Middle frontal gyrus (tissue), 1 donor: ENCODE measurements around the gene ANO2.
"Not testable (repeated sequence)": the region's sequence is repeated elsewhere in the genome, so short reads cannot be mapped to it uniquely, and the experiment has no call there.

ENCODE experiments used
- DNase-seq: peaks from one replicate; pipeline ENCODE4 v3.0.0-alpha.2; 2015; ENCODE audit warnings: low spot score; ENCODE audit errors: extremely low spot score

Gene ANO2

DNA sequence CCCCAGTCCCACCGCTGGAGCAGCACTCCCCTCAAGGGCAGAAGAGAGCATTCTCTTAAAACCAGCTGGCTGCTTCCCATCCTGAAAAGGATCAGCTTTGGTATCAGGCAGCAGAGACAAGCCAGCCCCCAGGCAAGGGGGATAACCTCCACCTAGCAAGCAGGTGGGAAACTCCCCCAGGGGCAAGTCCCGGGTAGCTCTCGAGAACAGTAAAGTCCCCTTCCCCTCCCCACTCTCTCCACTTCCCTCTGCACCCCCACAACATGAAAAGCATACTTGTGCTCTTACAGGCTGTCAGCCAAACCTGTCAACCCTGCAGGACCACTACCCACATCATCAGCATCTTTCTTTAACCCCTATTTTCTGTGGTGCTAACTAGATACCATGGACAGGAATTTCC lies 259.1 kb downstream of the ANO2 start:
- DNase-seq = no peak

DNA sequence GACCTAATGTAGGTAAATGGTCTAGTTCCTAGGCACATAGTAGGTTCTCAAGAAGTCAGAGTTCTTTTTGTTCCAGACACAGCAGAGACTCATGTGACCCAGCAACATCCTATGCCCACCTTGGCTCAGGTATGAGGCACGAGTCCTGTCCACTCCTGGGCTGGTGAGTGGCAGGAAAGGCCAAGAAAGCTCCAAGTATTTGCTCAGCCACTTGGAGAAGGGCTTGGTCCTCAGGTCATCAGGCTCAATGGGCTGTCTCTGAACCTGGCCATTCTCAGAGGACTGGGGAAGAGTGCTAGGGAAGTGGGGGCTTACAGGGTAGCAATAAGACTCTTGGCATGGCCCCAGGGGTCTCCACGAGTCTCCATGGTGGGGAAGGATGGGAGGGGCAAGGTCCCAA lies 260.1 kb downstream of the ANO2 start:
- DNase-seq = no peak

DNA sequence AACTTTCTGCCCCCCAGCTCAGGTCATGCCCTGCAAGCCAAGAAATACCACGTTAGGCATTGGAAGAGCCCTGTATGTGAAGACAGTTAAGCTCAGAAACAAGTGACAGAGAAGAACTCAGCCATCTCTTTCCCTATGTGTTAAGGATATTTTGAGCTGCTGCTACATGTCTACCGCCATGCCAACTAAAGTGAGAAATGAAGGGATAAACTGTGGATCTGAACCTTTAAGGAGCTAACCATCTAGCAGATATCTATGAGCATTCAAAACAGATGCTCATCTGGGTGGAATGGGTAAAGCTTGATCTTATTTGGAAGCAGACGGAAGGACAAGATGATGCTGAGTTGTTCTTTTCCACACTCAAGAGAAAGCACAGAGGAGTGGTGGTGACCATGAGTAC lies 262.5 kb downstream of the ANO2 start:
- no peak for DNase-seq

DNA sequence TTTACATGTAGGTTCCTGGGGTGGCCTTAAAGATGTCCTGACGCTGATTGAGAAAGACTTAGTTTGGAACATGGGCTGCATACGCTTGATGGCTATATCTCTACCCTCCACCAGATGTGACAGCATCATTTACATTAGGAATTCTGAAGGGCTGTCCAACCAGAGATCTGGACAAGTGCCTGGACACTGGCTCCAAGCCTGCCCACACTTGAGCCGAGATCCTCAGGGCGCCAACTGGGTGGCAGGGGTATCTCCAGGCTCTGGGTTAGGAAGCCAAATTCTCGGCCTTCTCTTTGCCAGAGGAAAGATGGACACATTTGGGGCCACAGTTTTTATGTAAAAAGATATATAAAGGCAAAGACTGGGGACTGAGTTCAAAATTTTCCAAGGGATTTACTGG lies 266.9 kb downstream of the ANO2 start:
- no peak for DNase-seq

DNA sequence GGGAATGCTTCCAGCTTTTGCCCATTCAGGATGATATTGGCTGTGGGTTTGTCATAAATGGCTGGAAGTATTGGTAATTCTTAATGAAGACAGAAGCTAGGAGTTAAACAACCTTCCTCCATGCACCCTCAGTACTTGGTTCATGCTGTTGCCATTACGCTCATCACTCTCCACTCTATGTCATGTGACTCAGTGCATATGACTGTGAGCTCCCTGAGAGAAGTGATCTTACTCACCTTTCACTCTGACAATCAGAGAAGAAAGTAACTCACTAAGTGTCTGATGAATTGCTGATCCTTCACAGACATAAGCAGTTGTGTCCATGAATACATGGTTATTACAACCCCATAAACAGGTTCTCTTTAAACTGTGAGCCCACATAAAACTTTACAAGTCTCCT lies 275.4 kb downstream of the ANO2 start:
- DNase-seq = not testable (repeated sequence)

DNA sequence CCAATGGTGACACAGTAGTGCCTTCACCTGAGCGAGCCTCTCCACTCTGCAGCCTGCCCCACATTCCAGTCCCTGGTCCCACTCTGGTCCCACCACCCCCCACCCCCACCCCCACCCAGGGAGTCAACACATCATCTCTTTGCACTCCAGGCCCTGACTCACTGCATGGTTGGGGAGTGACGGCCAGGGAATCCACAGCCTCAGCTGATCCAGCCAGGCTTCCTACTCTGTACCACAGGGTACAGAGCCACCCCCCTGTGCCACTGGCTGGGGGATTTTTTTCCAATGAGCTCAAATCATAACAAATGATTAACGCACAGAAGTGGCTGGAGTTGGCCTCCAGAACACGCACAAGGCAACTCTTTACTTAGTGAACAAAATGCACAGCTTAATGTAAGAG lies 279.4 kb downstream of the ANO2 start:
- no peak for DNase-seq

DNA sequence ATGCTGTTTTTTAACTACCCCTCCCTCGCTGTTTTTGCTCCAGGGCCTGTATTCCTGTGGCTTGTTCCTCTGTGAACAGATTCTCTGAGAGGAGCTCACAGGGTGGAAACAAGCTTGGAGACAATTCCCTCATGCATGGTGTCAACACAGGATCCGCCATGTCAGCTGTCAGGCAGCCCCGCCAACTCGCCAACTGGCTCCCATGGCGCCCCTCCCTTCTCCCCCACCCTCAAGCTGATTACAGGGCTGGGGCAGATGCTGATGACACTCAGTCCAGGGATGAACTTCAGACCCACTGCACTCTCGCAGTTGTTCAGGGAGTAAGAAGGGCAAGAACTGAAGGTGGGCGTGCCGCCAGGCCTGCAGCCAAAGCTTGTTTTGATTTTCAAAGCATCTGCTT lies 283.2 kb downstream of the ANO2 start:
- DNase-seq = no peak

DNA sequence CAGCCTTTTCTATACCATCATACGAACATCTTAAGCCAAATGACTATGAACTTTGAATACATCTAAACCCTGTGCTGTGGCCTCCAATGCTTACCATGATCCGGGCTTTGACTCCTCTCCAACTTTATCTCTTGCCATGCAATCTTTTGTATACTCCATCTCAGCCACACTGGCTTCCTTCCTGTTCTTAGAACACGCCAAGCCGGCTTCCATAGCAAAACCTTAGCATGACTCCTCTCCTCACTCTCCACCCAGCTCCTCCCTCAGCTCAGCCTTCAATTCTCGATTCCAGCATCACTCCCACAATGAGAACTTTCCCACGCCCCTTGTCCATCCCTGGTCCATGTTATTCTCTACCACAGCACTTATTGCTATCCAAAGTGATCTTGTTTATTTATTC lies 284.8 kb downstream of the ANO2 start:
- no peak for DNase-seq

DNA sequence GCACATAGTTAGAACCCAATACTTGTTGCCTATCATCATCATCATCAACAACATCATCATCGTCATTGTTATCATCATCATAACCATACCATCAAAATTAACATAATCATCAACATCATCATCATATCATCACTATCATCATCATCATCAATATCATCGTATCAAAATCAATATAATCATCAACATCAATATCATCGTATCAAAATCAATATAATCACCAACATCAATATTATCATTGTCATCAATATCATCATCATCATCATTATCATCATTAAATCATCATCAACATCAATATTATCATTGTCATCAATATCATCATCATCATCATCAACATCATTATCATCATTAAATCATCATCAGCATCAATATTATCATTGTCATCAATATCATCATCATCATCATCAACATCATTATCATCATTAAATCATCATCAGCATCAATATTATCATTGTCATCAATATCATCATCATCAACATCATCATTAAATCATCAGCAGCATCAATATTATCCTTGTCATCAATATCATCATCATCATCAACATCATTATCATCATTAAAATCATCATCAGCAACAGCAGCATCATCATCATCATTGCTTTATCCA lies 286.6 kb downstream of the ANO2 start:
- not testable (repeated sequence) for DNase-seq

DNA sequence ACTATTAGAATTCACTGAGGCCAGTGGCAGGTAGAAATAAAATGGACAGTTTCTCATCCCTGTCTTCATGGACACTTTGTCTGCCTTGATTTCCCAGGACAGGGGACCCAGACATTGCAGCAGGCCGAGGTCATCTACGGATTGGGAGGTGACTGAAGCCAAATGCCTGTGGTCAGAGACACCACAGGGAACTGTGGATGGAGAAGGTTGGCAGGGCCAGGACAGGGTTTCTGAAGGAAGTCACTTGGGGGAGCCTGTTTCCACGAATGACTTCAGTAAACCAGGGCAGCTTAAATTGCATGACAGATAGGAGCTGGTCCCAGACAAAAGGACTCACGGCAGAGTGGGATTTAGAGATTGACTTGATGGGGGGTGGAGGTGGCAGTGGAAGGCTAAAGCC lies 288.2 kb downstream of the ANO2 start:
- no peak for DNase-seq

DNA sequence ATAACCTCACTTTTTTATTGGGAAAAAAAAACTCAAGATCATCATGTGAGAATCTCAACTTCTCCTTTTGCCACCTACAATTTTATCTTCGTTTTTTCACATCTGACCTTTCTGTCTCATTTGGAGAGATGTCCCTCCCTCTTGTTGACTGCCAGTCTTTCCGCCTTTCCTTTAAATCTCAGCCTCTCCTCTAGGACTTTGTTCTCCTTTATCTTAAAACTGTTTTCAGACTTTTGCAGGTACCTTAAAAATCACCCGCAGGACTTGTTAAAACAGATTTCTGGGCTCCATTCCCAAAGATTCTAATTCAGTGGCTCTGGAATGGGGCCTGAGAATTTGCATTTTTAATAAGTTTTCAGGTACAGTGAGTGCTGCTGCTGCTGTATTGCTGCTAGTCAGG lies 289.9 kb downstream of the ANO2 start:
- no peak for DNase-seq

DNA sequence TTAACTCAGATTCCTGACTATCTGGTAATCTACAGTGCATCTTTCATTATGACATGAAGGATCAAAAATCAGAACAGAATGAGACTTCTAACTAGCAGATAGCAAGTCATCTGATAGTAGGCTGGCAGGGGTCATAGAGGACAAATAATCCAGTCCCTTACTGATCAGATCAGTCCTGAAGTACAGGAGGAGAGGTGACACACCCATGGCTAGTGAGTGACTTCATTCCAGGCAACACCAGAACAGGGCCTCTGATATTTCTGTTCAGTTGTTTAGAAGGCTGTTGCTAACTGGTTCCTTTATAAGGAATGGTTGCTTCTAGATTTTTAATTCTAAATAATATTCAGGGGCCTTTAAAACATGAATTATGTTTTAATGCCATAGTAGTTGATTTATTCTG lies 291.0 kb downstream of the ANO2 start:
- no peak for DNase-seq

DNA sequence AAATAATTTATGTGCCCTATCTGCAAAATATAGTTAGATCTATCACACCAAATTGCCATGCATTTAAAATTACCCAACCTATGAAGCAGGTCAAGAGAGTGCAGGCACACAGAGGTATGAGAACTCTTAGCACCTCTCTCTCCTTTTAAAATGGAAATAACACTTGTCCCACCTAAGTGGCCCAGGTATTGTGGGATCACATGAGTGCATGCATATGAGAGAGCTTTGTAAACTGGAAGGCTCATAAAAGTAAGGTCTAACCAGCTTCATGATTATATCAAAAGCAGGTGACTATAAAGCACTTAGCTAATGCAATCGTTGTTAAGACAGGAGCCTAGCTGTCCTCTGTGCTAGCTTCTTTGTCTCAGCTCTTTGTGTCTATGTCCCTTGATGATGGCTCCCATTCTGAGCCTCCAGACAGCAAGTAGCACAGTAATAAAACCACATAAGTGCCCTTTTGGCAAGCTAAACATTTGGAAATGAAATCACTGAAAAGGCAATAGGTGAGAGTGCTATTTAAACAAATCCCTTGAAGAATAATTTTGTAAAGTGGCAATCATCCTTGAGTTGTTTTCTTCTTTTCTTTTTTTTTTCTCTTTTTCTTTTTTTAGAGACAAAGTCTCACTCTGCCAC lies 294.1 kb downstream of the ANO2 start:
- DNase-seq = no peak

DNA sequence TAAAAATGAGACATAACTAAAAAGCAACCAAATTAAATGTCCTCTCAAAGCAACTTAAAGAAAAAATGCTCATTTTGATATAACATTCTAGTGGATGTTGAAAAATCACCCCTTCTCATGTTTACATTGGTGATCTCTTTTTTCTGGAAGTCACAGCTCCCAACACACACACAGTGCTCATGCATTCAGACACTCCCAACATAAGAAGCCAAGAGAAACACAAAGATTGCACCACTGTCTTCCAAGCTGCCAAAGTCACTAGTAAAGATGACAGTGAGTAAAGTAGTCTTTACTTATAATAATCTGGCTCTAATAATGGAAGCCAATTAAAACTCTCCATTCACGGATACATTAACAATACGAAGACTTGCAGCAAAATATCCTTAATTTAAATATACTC lies 294.8 kb downstream of the ANO2 start:
- no peak for DNase-seq

DNA sequence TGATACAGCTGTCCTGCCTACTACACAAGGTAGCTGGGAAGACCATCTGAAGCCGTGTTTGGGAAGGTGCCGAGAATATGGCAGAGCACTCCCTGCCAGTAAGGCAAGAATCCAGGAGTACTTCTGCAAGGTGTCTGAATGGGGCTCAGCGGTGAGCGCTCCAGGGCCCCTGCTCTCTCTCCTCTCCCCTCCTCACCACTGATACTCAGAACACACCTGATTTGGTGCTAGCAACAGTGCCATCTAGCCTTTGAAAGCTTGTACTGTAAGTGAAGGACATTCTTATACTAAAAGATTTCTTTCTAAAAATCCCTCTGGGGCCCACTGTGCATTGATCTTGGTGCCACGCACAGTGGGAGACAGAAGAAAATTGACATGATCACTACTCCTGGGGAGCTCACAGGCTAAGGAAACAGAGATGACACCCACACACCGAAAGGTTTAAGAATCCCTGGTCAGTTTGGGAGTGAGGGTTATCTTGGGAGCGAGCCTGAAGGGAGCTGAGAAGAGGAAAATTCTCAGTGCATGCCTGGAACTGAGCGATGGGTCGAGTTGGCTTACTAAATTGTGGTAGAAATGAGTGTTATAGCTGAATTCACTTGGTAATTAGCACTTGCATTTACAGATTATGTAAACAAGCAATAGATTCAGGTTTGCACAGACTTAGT lies 296.2 kb downstream of the ANO2 start:
- no peak for DNase-seq

DNA sequence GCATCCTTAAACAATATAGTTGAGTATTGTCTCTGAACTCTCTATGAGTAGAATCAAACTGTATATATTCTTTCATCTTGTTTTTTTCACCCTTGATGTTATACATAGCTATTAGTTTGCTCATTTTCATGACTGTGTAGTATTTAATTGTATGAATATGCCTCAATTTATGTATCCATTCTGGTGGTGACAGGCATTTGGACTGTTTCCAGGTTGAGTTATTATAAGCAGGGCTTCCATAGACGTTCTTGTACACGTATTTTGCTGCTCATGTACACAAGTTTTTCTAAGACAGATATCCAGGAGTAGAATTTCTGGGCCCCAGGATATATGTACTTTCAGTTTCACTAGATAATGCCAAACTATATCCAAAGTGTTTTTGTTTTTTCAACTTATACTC lies 301.8 kb downstream of the ANO2 start:
- no peak for DNase-seq

DNA sequence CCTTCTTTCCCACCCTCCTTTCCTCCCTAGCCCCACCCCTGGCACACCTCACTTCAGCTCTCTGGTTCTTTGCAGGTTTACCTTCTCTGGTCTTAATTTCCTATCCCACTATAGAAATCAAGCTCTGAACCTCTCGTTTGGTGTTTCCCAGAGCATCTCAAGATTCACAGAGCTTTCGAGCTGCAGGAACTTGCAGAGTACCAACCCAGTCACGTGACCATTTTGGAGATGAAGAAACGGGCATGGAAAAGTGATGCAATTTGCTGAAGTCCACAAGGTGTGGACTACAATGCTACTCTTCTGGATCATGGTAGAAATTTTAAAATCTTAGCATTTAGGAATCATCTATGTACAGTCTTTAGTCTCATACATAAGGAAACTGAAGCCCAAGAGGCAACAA lies 307.4 kb downstream of the ANO2 start:
- no peak for DNase-seq

DNA sequence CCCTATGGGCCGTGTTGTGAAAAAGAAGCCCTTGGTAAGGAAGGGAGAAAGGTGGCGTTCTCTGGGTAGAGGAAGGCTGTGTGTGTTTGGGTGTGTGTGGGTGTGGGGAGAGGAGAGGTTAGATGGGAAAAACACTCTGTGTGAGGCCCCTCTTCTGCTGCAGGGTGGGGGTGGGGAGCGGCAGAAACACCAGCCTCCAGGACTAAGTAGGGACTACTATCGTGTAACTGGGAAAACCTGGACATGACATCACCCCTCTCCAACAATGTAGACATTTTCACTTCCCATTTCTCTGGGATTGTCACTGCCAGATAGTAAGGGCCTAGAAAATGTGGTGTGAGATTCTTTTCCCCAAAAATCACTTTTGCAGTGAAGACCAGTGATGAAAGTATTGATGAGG lies 308.2 kb downstream of the ANO2 start:
- DNase-seq = no peak

DNA sequence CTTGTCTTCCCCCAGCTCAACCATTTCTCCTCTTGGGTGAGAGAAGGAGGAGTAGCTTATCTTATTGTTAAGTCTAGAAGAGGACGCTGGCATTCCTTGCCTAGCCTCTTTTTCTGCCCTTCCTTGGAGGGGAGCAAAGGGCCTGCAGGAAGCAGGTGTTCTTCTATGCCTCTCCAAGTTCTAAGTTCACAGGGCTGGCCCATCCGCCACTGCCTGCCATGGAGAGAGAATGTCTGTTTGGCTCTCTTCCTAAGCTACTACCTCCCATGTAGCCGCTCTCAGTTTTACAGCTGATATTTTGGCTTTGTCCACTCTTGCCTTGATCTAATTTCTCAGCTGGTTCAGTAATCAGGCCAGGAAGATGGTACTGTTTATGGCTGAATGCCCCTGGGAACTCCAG lies 312.0 kb downstream of the ANO2 start:
- DNase-seq = no peak

DNA sequence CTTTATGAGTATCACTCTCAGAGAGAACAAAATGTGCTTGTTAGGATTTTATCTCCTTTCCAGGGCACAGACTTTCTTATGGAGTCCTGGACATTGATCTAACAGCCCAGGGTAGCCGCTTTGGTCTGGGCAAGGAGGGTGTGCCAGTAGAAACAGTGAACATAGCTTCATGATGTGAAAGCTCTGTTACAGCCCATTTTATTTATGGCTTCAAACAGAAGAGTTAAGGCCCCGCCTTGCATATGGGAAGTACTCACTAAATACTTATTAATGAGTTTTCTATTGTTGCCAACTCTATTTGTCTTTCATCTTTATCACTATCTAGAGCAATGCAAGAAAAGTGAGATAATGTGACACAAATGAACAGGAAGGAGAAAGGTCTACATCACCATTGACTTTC lies 312.6 kb downstream of the ANO2 start:
- no peak for DNase-seq

DNA sequence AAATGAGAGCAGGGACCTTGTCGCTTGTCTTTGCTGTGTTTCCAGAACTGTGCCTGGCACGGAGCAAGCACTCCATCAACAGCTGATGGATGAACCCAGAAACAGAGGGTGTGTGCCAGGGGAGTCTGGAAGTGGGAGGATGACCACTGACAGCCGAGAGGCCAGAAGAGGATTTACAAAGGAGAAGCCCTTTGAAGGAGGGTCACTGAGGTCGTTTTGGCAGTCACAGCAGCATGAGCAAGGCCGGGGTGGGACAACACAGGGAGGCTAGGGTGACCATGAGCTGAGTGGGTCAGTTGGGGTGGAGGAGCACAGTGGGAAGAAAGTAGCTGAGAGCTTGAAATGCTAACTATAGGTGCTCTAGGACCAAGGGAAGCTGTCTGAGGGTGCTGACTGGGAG lies 313.6 kb downstream of the ANO2 start:
- no peak for DNase-seq

DNA sequence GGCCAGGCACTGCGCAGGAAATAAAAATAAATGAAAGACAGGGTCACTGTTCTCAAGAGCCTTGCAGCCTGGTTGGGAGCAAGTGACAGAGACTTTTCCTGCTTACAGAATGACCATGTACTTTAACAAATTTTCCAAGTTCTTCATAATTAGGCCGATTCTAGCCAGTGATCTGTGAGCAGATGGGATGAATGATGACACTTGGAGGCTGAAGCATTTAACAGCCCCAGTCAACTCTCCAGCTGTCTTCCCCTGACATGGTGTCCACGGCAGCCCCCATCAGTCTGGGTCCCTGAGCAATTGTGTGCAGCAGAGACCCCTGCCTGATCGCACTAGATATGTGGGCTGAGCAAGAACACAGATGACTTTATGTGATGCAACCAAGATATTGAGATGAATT lies 314.3 kb downstream of the ANO2 start:
- no peak for DNase-seq

DNA sequence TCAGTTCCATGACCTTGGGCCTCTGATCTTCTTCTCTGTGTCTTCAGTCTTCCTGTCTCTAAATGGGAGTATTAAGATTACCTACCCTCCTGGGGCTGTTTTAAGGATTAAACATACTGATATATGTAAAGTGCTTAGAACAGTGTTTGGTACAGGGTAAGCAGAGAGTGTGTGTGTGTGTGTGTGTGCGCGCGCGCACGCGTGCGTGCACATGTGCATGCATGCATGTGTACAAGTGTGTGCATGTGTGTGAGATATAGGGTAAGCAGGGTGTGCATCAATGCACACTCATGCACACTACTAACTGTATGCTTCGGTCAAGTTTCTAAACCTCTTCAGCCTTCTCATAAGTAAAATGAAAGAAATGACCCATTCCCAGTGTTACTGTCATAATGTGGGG lies 316.6 kb downstream of the ANO2 start:
- DNase-seq = no peak
